ENCODE measurements around the gene HECTD4. TPM values are rescaled to one million over a fixed set of nuclear protein-coding genes. Genes with fewer than 3 reads are reported as not detected.
"Not testable (repeated sequence)": the region's sequence is repeated elsewhere in the genome, so short reads cannot be mapped to it uniquely, and the experiment has no call there.

Gene HECTD4
- total RNA-seq, 1 donor from 2014 or later: 35.1 TPM

- DNase-seq (ENCODE audit: extremely low read depth, low read depth, low spot score): no peak
Measured at GRCh38 chr12:112354399-112354798, 27.8 kb downstream of the HECTD4 start.

- DNase-seq (ENCODE audit: extremely low read depth, low read depth, low spot score): no peak
Measured at GRCh38 chr12:112353393-112353792, 28.8 kb downstream of the HECTD4 start.

- DNase-seq (ENCODE audit: extremely low read depth, low read depth, low spot score): no peak
Measured at GRCh38 chr12:112352921-112353320, 29.3 kb downstream of the HECTD4 start.

- no peak for DNase-seq (ENCODE audit: extremely low read depth, low read depth, low spot score)
Measured at GRCh38 chr12:112350593-112351592, 31.3 kb downstream of the HECTD4 start.

- no peak for DNase-seq (ENCODE audit: extremely low read depth, low read depth, low spot score)
Measured at GRCh38 chr12:112349431-112349830, 32.8 kb downstream of the HECTD4 start.

- not testable (repeated sequence) for DNase-seq (ENCODE audit: extremely low read depth, low read depth, low spot score)
Measured at GRCh38 chr12:112348926-112349325, 33.3 kb downstream of the HECTD4 start.

GRCh38 chr12:112347581-112347982 lies 34.6 kb downstream of the HECTD4 start:
- no peak for DNase-seq (ENCODE audit: extremely low read depth, low read depth, low spot score)

GRCh38 chr12:112346194-112346593 lies 36.0 kb downstream of the HECTD4 start:
- no peak for DNase-seq (ENCODE audit: extremely low read depth, low read depth, low spot score)

GRCh38 chr12:112344220-112344619 lies 38.0 kb downstream of the HECTD4 start:
- DNase-seq (ENCODE audit: extremely low read depth, low read depth, low spot score): no peak

- no peak for DNase-seq (ENCODE audit: extremely low read depth, low read depth, low spot score)
Measured at GRCh38 chr12:112342587-112342986, 39.6 kb downstream of the HECTD4 start.

- DNase-seq (ENCODE audit: extremely low read depth, low read depth, low spot score): no peak
Measured at GRCh38 chr12:112341046-112341825, 41.0 kb downstream of the HECTD4 start.

GRCh38 chr12:112340230-112340629 lies 42.0 kb downstream of the HECTD4 start:
- no peak for DNase-seq (ENCODE audit: extremely low read depth, low read depth, low spot score)

GRCh38 chr12:112334999-112335398 lies 47.2 kb downstream of the HECTD4 start:
- DNase-seq (ENCODE audit: extremely low read depth, low read depth, low spot score): not testable (repeated sequence)

GRCh38 chr12:112333019-112333418 lies 49.2 kb downstream of the HECTD4 start:
- no peak for DNase-seq (ENCODE audit: extremely low read depth, low read depth, low spot score)

- no peak for DNase-seq (ENCODE audit: extremely low read depth, low read depth, low spot score)
Measured at GRCh38 chr12:112331886-112332285, 50.3 kb downstream of the HECTD4 start.

GRCh38 chr12:112330706-112331105 lies 51.5 kb downstream of the HECTD4 start:
- DNase-seq (ENCODE audit: extremely low read depth, low read depth, low spot score): no peak

GRCh38 chr12:112328456-112329124 lies 53.6 kb downstream of the HECTD4 start:
- no peak for DNase-seq (ENCODE audit: extremely low read depth, low read depth, low spot score)

GRCh38 chr12:112327209-112327938 lies 54.9 kb downstream of the HECTD4 start:
- DNase-seq (ENCODE audit: extremely low read depth, low read depth, low spot score): no peak

- DNase-seq (ENCODE audit: extremely low read depth, low read depth, low spot score): no peak
Measured at GRCh38 chr12:112325622-112326207, 56.5 kb downstream of the HECTD4 start.

- DNase-seq (ENCODE audit: extremely low read depth, low read depth, low spot score): no peak
Measured at GRCh38 chr12:112325157-112325556, 57.1 kb downstream of the HECTD4 start.
